H1 (cell line): ENCODE data around the gene PRSS8.

Source experiments
- FOSL1 ChIP-seq: IDR thresholded peaks from 2 replicates; pipeline ENCODE4 v1.6.1; 2011; ENCODE audit warnings: mild to moderate bottlenecking, low read depth, low read length, moderate library complexity; ENCODE audit not compliant: insufficient read depth
- GABPA ChIP-seq: IDR thresholded peaks from 2 replicates; pipeline ENCODE4 v1.6.1; 2011; ENCODE audit warnings: mild to moderate bottlenecking, low read length, moderate library complexity, borderline replicate concordance; ENCODE audit not compliant: insufficient read depth
- POLR2A ChIP-seq, 2 experiments: IDR thresholded peaks; 1 replicate in 1 of 2; 2 replicates in 1 of 2; pipeline ENCODE4 v1.6.1; 2011; ENCODE audit warnings: low read depth in 2 of 2, low read length in 2 of 2, mild to moderate bottlenecking in 2 of 2; ENCODE audit errors: control extremely low read depth in 1 of 2
- POLR2AphosphoS5 ChIP-seq: IDR thresholded peaks from 2 replicates; pipeline ENCODE4 v1.6.1; 2011; ENCODE audit warnings: low read depth, low read length
- RAD21 ChIP-seq, 2 experiments: IDR thresholded peaks in 1 of 2; conservative IDR thresholded peaks in 1 of 2; 2 replicates each; pipeline ENCODE4 v1.6.1; 2011; ENCODE audit warnings: low read depth in 2 of 2, low read length in 2 of 2, improper control_type of control experiment in 1 of 2, inconsistent platforms in 1 of 2, mild to moderate bottlenecking in 1 of 2, moderate library complexity in 1 of 2
- RFX5 ChIP-seq: IDR thresholded peaks from 2 replicates; pipeline ENCODE4 v1.6.1; 2011; ENCODE audit warnings: low read depth, low read length, improper control_type of control experiment, borderline replicate concordance
- RXRA ChIP-seq: IDR thresholded peaks from 2 replicates; pipeline ENCODE4 v1.6.1; 2011; ENCODE audit warnings: low read depth, mild to moderate bottlenecking, low read length, moderate library complexity; ENCODE audit not compliant: insufficient read depth
- TAF1 ChIP-seq: IDR thresholded peaks from 2 replicates; pipeline ENCODE4 v1.6.1; 2011; ENCODE audit warnings: mild to moderate bottlenecking, low read depth, low read length
- TCF12 ChIP-seq: IDR thresholded peaks from 2 replicates; pipeline ENCODE4 v1.6.1; 2011; ENCODE audit warnings: low read depth, mild to moderate bottlenecking, low read length
- USF2 ChIP-seq: IDR thresholded peaks from 2 replicates; pipeline ENCODE4 v1.6.1; 2011; ENCODE audit warnings: low read length, improper control_type of control experiment
- YY1 ChIP-seq: IDR thresholded peaks from 2 replicates; pipeline ENCODE4 v1.6.1; 2011; ENCODE audit warnings: low read depth, mild to moderate bottlenecking, low read length
- TF ChIP-seq, protein P1 (sequence below), 3 experiments: IDR thresholded peaks; 1 replicate in 2 of 3; 2 replicates in 1 of 3; pipeline versions ENCODE4 v1.5.1 to v1.6.1; 2011; ENCODE audit warnings: low read length in 3 of 3, mild to moderate bottlenecking in 3 of 3, inconsistent platforms in 2 of 3, low read depth in 1 of 3, moderate library complexity in 1 of 3; ENCODE audit not compliant: insufficient read depth in 1 of 3; ENCODE audit errors: control extremely low read depth in 1 of 3

GRCh38 chr16:31110106-31111034 is 25.2 kb downstream of the PRSS8 start:
- TF ChIP-seq POLR2A (IDR thresholded peaks at IDR 0.05; ENCODE audit: control extremely low read depth in 1 of 2, low read depth in 2 of 2, low read length in 2 of 2) (no peak), RXRA (no peak), RAD21 (IDR thresholded peaks at IDR 0.05 in 1 of 2, conservative IDR thresholded peaks at IDR 0.05 in 1 of 2; ENCODE audit: low read depth in 2 of 2, low read length in 2 of 2) (no peak), GABPA (no peak), TAF1 (no peak), RFX5 (no peak), TCF12 (no peak), POLR2AphosphoS5 (no peak), YY1 (no peak), USF2 (no peak), FOSL1 (no peak)
- TF ChIP-seq, protein P1, sequence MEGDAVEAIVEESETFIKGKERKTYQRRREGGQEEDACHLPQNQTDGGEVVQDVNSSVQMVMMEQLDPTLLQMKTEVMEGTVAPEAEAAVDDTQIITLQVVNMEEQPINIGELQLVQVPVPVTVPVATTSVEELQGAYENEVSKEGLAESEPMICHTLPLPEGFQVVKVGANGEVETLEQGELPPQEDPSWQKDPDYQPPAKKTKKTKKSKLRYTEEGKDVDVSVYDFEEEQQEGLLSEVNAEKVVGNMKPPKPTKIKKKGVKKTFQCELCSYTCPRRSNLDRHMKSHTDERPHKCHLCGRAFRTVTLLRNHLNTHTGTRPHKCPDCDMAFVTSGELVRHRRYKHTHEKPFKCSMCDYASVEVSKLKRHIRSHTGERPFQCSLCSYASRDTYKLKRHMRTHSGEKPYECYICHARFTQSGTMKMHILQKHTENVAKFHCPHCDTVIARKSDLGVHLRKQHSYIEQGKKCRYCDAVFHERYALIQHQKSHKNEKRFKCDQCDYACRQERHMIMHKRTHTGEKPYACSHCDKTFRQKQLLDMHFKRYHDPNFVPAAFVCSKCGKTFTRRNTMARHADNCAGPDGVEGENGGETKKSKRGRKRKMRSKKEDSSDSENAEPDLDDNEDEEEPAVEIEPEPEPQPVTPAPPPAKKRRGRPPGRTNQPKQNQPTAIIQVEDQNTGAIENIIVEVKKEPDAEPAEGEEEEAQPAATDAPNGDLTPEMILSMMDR (IDR thresholded peaks at IDR 0.05; ENCODE audit: control extremely low read depth in 1 of 3, insufficient read depth in 1 of 3, low read depth in 1 of 3, low read length in 3 of 3) = no peak
